GM18868 (cell line): ENCODE results near the gene SLC25A44.
"Not testable (repeated sequence)": the region's sequence is repeated elsewhere in the genome, so short reads cannot be mapped to it uniquely, and the experiment has no call there.

ENCODE experiments used
- ATAC-seq: cut with Tn5 transposase; IDR thresholded peaks from one replicate; pipeline ENCODE4 v1.9.1; 2021; ENCODE audit warnings: mild to moderate bottlenecking, moderate library complexity; ENCODE audit not compliant: unreplicated experiment

Gene SLC25A44

DNA sequence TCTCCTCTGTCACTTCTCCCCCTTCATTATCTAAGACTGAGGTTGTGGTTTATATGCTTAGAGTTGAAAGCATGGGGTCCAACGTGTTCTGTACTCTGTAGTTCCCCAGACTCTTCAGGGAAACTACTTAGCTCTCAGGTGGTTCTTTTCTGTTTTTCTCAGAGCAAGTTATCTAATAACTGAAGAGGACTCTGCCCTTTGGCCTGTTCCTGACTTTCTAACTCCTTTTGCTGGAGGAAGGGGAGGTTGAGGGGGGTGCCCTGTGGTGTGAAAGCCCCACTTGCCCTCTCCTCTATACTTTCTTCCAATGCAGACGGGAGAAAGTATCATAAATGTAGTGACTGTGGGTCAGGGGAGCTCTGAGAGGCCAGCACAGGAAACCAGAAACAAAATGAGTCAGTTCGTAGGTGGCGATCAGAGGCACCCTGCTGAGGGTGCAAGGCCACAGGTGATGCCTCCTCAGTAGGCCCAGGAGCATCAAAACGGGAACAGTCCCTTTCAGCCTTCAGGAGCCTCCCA is 5.0 kb downstream of the SLC25A44 start:
- ATAC-seq, result peak; percentile 53

DNA sequence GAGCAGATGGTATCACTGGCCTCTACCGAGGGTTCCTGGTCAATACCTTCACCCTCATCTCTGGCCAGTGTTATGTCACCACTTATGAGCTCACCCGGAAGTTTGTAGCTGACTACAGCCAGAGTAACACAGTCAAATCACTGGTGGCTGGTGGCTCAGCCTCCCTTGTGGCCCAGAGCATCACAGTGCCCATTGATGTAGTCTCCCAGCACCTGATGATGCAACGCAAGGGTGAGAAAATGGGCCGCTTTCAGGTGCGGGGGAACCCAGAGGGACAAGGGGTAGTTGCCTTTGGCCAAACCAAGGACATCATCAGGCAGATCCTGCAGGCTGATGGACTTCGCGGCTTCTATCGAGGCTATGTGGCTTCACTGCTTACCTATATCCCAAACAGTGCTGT is 6.1 kb downstream of the SLC25A44 start:
- ATAC-seq, result no peak

DNA sequence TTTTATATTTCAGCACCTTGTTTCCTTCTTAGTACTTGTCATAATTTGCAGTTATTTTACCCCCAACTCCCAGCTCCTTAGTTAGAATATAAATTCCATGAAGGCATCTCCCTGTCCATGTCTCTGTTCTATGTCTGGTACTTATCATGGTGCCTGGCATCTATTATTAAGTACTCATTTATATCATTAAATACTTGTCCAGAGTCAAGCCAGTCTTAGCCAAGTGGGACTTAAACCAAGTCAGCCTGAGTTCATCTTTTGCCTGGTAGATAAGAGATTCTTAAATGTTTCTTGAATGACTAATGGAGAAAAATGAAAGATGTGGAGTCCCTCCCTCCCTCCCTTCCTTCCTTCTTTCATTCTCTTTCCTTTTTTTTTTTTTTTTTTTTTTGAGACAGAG is 9.4 kb downstream of the SLC25A44 start:
- ATAC-seq, result no peak

DNA sequence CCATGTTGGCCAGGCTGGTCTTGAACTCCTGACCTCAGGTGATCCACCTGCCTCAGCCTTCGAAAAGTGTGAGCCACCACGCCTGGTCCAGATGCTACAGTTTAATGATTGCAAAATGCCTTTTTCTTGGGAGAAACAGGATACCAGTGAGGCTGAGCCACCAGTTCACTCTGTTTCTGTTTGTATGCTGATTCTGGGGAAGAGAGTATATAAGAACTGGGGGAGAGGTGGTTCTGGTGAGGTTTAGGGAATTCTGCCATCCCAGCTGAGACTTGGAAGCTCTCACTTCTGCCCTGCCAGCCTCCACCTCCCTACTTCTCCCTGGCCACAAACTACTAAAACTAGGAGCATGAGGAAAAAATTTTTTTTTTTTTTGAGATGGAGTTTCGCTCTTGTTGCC is 10.8 kb downstream of the SLC25A44 start:
- ATAC-seq, result no peak

DNA sequence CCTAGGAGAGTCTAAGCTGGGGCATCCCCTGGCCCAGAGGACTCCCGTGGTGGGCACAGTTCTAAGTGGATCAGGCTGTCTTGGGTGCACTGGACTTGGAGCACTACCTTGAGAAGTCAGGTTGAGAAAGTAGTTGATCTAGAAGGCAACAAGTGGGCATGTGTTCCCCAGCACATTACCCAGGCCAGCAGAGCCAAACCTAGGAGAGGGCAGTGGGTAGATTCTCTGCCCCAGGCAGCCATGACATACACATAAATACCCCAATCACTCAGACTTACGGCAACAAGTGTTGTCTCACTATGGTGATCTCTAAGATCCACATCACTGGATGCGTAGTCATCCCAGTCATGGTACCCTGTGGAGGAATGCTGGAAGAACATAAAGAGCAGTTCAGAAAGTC is 17.3 kb downstream of the SLC25A44 start:
- ATAC-seq, result no peak

DNA sequence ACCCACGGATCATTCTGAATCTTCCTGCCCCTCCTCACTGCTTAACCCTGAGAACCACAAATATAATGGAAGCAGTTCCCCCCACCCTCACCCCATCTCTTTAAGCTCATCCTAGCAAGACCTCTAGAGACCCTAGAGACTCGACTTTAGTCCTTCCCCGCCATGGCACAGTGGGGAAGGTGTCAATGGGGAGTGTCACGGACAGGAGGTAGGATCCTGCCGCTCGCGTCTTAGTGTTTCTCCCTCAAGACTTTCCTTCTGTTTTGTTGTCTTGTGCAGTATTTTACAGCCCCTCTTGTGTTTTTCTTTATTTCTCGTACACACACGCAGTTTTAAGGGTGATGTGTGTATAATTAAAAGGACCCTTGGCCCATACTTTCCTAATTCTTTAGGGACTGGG is 18.2 kb downstream of the SLC25A44 start:
- ATAC-seq, result no peak

DNA sequence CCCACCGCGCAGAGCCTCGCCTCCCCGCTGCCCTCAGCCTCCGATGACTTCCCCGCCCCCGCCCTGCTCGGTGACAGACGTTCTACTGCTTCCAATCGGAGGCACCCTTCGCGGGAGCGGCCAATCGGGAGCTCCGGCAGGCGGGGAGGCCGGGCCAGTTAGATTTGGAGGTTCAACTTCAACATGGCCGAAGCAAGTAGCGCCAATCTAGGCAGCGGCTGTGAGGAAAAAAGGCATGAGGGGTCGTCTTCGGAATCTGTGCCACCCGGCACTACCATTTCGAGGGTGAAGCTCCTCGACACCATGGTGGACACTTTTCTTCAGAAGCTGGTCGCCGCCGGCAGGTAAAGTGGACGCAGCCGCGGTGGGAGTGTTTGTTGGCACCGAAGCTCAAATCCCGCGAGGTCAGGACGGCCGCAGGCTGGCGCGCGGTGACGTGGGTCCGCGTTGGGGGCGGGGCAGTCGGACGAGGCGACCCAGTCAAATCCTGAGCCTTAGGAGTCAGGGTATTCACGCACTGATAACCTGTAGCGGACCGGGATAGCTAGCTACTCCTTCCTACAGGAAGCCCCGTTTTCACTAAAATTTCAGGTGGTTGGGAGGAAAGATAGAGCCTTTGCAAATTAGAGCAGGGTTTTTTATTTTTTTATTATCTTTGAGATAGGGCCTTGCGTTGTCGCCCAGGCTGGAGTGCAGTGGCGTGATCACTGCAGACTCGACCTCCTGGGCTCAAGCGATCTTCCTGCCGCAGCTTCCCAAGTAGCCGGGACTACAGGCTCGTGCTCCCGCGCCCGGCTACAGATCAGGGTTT is 19.1 kb downstream of the SLC25A44 start, which contains the start of gene PMF1:
PMF1 (plus strand) TSS at position 175 of the 811 bp plus-strand sequence; CDS start at position 184, 9 bp downstream.
- peak; percentile 92 for ATAC-seq

DNA sequence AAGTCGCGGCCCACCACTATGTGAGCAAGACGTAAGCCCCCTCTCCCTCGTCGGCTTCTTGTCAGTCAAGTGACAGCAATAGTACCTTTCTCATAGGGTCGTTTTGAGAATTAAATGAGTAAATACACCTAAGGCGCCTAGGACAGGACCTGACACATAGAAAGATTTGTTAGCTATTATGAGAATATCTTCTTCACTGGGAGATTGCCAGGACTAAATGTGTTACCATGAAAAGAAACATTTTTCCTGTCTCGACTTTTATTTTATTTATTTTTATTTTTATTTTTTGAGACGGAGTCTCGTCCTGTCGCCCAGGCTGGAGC is 19.7 kb downstream of the SLC25A44 start:
- ATAC-seq, result no peak

DNA sequence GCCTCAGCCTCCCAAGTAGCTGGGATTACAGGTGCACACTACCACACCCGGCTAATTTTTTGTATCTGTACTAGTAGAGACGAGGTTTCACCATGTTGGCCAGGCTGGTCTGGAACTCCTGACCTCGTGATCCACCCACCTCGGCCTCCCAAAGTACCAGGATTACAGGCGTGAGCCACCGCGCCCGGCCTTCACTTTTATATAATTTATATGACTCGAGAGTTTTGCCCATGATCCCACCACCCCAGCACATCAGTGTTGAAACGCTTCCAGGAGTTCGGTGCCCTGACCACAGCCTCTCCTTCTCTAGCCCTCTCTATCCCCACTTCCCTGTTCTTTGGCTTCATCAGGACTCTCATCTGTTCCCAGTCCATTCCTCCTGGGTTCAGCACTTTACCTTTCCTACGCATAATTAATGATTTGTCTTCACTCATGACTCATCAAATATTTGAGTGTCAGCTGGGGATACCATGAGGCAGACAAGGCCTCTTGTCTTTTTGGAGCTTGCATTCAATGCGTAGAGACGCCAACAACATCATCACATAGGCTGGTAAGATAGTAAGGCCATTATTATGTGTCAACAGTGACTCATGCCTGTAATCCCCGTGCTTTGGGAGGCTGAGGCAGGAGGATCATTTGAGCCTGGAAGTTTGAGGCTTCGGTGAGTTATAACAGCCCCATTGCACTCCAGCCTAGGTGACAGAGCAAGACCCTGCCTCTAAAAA is 20.3 kb downstream of the SLC25A44 start:
- ATAC-seq, result no peak

DNA sequence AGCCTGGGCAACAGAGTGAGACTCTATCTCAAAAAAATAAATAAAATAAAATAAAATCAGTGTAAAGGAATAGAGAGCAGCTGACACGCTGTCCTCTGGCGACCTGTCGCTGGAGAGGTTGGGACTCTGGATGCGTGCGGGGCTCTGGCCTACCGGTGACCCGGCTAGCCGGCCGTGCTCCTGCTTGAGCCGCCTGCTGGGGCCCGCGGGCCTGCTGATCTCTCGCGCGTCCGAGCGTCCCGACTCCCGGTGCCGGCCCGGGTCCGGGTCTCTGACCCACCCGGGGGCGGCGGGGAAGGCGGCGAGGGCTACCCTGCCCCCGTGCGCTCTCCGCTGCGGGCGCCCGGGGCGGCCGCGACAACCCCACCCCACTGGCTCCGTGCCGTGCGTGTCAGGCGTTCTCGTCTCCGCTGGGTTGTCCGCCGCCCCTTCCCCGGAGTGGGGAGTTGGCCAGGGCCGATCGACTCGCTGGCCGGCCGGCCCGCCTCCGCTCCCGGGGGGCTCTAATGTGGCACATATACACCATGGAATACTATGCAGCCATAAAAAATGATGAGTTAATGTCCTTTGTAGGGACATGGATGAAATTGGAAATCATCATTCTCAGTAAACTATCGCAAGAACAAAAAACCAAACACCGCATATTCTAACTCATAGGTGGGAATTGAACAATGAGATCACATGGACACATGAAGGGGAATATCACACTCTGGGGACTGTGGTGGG is 22.6 kb downstream of the SLC25A44 start:
- ATAC-seq, result not testable (repeated sequence)

DNA sequence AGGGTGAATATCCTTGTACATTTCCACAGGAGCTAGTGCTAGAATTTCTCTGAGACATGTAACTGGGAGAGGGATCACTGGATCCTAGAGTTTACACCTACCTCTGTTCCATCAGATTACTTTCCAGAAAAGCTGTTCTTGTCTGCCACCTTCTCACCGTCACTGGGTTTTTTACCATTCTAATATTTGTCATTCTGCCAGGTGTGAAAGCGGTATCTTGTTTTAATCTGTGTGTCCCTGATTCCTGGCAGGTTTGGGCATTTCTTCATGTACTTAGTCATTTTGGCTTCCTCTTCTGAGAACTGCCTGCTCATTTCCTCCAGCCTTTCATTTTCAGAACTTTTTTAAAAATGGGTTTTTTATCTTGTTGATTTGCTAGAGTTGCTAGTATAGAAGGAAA is 24.0 kb downstream of the SLC25A44 start:
- no peak for ATAC-seq

DNA sequence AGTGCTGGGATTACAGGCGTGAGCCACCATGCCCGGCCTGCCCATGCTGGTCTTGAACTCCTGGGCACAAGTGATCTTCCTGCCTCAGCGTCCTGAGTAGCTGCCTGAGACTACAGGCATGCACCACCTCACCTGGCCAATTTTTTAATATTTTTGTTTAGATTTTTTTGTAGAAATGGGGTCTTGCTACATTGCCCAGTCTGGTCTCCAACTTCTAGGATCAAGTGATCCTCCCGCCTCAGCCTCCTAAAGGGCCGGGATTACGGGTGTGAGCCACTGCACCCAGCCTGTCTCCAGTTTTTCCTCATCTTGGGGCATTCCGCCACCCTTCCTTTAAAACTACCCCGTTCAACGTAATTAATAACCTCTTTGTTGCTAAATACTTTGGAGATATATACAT is 26.3 kb downstream of the SLC25A44 start:
- no peak for ATAC-seq

DNA sequence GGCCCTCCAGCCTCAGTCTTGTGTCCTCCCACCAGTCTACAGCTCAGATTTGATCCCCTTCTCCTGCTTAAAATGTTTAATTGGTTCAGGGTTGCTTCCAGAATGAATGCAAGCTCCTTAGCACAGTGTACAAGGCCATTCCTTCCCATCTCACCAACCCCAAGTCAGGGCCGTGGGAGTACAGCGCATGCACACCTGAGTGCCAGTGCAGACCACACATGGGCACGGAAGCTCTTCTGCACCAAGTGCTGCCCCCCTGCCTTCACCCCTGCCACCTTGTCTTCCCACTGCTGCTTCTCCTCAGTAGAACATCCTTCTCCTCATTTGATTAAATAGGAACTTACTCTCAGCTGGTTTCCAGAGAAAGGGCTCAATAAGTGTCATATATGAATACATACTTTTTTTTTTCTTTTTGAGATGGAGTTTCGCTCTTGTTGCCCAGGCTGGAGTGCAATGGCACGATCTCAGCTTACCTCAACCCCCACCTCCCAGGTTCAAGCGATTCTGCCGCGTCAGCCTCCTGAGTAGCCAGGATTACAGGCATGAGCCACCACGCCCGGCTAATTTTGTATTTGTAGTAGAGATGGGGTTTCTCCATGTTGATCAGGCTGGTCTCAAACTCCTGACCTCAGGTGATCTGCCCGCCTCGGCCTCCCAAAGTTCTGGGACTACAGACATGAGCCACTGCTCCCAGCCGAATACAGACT is 28.2 kb downstream of the SLC25A44 start:
- ATAC-seq, result no peak

DNA sequence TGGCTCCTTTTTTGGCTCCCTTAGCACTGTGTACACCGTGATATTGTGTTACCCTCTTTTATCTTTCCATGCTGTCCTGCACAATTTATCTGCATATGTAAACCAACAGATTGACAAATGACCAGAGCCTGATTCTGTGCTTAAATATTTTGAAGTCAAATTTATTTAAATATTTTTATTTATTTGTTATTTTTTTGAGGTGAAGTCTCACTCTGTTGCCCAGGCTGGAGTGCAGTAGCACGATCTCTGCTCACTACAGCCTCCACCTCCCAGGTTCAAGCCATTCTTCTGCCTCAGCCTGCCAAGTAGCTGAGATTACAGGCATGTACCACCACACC is 31.7 kb downstream of the SLC25A44 start:
- ATAC-seq, result no peak

DNA sequence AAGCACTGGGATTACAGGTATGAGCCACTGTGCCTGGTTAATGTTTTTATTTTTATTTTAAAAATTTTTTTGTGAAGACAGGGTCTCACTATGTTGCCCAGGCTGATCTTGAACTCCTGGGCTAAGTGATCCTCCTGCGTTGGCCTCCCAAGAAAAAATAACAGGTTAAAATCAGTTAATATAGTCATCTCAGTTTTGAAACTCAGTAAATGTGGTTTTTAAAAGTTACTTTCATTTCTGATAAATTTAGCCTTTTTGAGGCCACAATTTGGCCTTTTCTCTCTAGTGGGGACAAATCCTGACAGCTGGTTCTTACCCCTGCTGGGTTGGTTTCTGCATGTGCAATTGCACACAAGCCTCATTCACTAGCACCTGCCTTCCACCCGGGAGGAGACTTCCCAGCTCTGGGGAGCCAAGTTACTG is 32.2 kb downstream of the SLC25A44 start:
- ATAC-seq, result peak; percentile 65

DNA sequence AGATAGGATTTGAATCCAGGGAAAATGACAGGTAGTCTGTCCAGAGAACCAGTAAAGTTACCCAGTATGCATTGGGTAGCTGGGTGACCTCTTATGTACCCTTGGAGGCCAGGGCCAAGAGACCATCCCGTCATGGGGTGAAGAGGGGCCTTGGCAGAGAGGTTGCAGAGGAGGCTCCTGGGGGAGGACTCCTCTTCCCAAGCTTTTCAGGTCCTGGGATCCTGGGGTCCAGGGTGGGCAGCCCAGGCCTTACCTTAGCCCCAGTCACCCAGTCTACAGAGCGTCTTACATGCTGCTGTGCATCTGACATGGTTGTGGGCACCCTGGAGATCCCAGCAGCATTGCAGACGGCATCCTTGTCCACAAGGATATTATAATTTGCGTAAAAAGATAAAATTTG is 32.9 kb downstream of the SLC25A44 start:
- ATAC-seq, result peak; percentile 7

DNA sequence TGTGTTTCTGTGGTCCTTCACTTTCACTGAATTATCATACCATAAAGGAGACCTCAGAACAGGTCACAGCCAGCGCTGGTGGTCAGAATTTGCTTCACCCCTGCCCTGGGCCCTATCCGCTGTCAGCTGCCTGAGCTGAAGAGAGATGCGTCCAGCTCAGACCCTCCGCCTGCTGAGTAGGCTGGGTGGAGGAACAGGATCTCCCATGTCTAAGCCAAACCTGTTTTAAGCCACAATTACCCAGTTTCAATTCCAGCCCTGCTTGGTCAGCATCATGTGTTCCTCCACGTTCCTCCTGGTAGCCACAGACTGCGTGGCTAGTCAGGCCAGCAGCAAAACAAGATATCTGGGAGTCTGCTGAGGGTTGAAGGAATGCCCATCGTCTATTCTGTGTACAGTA is 34.6 kb downstream of the SLC25A44 start:
- no peak for ATAC-seq

DNA sequence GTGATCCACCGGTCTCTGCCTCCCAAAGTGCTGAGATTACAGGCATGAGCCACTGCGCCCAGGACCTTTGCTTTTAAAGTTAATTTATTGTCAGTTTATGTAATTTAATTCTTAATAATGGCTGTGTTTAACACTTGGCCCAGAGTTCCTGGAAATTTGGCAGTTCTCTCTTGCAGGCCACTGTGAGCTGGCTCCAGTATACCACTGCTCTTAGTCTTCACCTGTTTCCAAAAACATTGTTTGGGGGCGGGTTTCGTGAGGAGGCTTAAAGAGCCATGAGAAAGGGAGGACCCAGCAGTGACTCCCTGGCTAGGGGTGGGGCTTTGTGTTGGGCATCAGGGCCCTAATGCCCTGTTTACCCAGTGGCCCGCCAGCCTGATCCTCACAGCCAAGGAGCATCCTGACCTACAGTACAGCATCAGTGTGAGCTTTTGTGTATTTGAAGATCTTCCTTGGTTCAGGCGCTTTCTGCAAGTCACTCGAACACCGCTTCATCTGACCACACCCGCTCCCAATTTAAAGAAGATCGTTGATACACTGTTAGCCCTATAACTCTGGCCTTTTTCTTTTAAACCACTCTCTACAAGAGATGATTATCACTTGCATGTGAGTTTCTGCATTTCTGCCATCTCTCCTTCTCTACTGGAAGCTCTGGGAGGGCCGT is 36.0 kb downstream of the SLC25A44 start:
- no peak for ATAC-seq

DNA sequence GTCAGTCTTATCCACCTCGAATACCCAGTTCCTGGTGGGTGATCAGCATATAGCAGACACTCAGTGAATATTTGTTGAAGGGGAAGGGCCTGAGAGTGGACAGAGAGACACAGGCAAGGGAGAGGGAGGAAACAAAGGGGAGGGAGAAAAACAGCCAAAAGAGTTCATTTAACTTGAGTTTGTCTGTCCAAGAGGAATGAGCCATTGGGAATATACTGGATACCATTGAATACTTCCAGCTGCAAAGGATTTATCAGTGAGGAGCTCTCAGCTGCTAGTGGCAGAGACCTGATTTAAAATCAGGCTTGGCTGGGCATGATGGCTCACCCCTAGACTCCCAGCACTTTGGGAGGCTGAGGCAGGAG is 36.6 kb downstream of the SLC25A44 start:
- no peak for ATAC-seq

DNA sequence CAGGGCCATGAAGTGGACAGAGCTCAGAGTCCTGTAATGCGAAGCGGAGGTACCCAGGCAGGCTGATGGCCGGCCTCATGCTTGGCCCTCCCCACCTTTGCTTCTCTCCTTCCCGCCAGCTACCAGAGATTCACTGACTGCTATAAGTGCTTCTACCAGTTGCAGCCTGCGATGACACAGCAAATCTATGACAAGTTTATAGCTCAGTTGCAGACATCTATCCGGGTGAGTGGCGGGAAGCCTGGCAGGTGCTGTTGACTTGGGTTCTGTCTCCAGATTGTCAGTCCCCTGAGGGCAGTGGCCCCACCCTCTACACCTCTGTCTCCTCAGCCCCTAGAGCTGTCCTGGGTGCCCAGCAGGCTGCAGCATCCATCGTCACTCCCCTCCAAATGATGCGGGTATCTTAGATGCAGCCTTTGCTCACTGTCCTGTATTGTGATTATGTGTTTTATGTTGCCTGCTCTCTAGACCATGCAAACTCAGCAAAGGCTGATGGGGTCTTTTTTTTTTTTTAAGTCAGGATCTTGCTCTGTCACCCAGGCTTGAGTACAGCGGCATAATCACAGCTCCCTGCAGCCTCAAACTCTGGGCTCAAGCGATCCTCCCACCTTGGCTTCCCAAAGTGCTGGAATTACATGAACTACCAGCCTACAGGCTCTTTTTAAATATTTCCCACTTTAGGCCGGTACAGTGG is 38.4 kb downstream of the SLC25A44 start:
- no peak for ATAC-seq
